CD4-positive, alpha-beta T cell treated with Interleukin-15 for 4 hours (primary cell): ENCODE data around the gene CCDC6.
"Not testable (repeated sequence)": the region's sequence is repeated elsewhere in the genome, so short reads cannot be mapped to it uniquely, and the experiment has no call there.

Source experiments
- DNase-seq: peaks from one replicate; pipeline ENCODE4 v3.0.0-alpha.2; 2020; ENCODE audit warnings: low spot score

Gene CCDC6

DNA sequence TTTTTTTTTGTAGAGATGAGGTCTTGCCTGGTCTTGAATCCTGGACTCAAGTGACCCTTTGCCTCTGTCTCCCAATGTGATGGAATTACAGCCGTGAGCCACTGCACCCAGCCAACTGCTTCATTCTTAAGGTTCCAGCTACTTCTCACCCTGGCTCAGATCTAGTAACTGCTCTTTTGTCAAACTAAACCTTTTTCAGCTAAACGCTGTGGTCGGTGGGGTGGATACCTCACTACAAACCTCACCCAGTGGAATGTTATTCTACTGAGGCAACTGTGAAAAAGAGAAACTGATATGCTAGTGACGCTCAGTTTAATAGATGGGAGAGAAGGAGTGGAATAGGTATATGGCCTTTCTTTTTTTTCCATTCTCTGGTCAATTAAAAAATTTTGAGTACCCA, 151.4 kb downstream of the CCDC6 start:
- no peak for DNase-seq

DNA sequence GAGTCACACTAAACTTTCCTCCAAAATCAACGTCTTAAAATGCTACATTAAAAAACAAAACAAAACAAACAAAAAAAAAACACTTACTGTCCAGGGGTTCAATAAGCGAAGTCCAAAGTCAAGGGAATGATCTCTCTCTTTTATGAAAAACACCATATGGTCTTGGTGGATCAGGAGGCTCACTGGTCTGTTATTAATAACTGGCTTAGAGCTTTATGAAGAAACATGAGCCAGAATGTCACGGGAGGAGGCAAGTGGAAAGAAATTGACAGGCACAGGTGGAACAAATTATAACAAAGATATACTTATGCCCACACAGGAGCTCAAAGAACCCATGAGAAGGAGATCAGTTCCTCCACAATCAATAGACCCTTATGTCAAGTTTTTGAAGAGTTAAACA, 153.1 kb downstream of the CCDC6 start, which contains the start of gene MRLN:
MRLN (minus strand) TSS at position 189 of the 400 bp plus-strand sequence.
- DNase-seq, result no peak

GRCh38 chr10:59752278-59752940, 153.9 kb downstream of the CCDC6 start:
- DNase-seq, result no peak

DNA sequence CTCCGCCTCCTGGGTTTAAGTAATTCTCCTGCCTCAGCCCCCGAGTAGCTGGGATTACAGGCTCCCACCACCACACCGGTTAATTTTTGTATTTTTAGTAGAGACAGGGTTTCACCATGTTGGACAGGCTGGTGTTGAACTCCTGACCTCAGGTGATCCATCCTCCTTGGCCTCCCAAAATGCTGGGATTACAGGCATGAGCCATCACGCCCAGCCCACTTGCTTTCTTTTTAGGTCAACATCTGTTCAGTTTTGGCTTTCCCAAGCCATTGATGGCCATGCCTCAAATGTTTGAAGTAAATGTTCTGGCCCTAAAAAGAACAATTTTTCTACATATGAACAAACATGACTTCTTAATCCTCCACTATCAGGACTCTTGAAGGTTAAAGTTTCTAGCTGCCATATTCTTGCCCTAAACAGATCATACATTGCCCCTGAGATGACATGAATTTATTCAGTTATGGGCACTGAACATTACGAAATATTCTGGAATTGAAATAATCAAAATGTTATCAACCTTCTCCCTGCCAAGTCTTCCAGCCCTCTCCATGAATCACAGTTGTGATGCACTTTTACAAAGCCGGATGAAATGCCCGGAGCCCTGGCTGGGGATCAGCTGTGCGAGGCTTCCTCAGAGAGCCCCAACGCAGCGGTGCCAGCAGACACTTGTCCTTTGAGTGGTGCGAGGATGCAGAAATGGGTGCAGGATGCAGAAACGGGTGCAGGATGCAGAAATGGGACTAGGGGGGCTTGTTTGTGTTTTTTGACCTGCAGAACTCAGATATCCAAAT, 156.0 kb downstream of the CCDC6 start:
- no peak for DNase-seq

- no peak for DNase-seq
These were observed 157.5 kb downstream of the CCDC6 start for GRCh38 chr10:59748834-59749233.

GRCh38 chr10:59745163-59745650, 161.1 kb downstream of the CCDC6 start:
- no peak for DNase-seq

DNA sequence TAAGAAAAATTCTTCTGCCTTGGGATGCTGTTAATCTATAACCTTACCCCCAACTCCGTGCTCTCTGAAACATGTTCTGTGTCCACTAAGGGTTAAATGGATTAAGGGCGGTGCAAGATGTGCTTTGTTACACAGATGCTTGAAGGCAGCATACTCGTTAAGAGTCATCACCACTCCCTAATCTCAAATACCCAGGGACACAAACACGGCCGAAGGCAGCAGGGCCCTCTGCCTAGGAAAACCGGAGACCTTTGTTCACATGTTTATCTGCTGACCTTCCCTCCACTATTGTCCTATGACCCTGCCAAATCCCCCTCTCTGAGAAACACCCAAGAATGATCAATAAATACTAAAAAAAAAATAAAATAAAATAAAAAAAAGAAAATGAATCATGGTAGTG, 161.6 kb downstream of the CCDC6 start:
- not testable (repeated sequence) for DNase-seq

DNA sequence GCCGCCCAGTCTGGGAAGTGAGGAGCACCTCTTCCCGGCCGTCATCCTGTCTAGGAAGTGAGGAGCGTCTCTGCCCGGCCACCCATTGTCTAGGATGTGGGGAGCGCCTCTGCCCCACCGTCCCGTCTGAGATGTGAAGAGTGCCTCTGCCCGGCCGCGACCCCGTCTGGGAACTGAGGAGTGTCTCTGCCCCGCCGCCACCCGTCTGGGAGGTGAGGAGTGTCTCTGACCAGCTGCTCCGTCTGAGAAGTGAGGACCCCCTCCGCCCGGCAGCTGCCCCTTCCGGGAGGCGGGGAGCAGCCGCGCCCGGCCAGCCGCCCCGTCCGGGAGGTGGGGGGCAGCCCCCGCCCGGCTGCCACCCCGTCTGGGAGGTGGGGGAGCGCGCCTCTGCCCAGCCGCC, 162.2 kb downstream of the CCDC6 start:
- not testable (repeated sequence) for DNase-seq

DNA sequence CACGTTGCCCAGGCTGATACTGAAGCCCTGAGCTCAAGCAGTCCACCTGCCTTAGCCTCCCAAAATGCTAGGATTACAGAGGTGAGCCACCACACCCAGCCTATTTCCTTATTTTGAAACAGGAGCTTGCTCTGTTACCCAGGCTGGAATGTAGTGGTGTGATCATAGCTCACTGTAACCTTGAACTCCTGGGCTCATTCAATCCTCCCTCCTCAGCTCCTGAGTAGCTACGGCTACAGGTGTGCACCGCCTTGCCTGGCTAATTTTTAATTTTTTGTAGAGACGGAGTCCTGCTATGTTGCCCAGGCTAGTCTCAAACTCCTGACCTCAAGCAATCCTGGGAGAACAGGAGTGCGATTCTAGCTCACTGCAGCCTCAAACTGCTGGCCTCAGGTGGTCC, 164.8 kb downstream of the CCDC6 start:
- DNase-seq, result no peak

DNA sequence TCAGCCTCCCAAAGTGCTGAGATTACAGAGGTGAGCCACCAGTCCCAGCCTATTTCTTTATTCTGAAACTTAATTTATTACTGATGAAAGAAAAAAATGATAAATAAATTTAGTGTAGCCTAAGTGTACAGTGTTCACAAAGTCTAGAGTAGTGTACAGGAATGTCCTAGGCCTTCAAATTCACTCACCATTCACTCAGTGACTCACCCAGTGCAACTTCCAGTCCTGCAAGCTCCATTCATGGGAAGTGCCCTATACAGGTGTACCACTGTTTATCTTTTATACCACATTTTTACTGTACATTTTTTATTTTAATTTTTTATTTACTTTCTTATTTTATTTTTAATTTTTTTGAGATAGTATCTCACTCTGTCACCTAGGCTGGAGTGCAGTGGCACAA, 165.3 kb downstream of the CCDC6 start:
- DNase-seq, result no peak
